Activated CD8-positive, alpha-beta memory T cell treated with anti-CD3 and anti-CD28 coated beads, Interleukin-2, amount 10 ng/mL, durations not matched to agents 7 days and 5 days (primary cell): Measurements from ENCODE around the gene UNC93A. TPM values are rescaled to one million over a fixed set of nuclear protein-coding genes. Genes with fewer than 3 reads are reported as not detected.

ENCODE experiments used
- ATAC-seq: fragments of 150-1000 bp; cut with Tn5 transposase; one replicate; pipeline ENCODE4 v1.10.0; 2021; ENCODE audit warnings: moderate library complexity
- CTCF ChIA-PET: fragments of 350-600 bp; sonication (Branson Sonifier 250); formaldehyde crosslinking; loops from one replicate; lab custom pipeline; 2021; ENCODE audit warnings: antibody characterized with exemption; lab: Charles Lee
- DNase-seq: peaks from one replicate; pipeline ENCODE4 v3.0.0-alpha.2; 2020
- H3K27ac Mint-ChIP-seq: one replicate; pipeline ENCODE4 v1.8.0; 2021; ENCODE audit warnings: mild to moderate bottlenecking, mixed read lengths
- H3K27me3 Mint-ChIP-seq: one replicate; pipeline ENCODE4 v1.8.0; 2021; ENCODE audit warnings: mixed read lengths
- H3K36me3 Mint-ChIP-seq: one replicate; pipeline ENCODE4 v1.8.0; 2021; ENCODE audit warnings: mild to moderate bottlenecking, mixed read lengths
- H3K4me1 Mint-ChIP-seq: one replicate; pipeline ENCODE4 v1.8.0; 2021; ENCODE audit warnings: mixed read lengths
- H3K4me3 Mint-ChIP-seq: one replicate; pipeline ENCODE4 v1.8.0; 2021; ENCODE audit warnings: mild to moderate bottlenecking, moderate library complexity, mixed read lengths
- H3K9me3 Mint-ChIP-seq: one replicate; pipeline ENCODE4 v1.8.0; 2022; ENCODE audit warnings: low read depth, mixed read lengths
- total RNA-seq, 2 experiments: library from RNA; stranded (reverse); gene quantifications; one replicate each; pipeline ENCODE4 v1.2.3, GENCODE V29; 2021

UNC93A gene
- total RNA-seq, 2 experiments from 2014 or later = not detected

DNA sequence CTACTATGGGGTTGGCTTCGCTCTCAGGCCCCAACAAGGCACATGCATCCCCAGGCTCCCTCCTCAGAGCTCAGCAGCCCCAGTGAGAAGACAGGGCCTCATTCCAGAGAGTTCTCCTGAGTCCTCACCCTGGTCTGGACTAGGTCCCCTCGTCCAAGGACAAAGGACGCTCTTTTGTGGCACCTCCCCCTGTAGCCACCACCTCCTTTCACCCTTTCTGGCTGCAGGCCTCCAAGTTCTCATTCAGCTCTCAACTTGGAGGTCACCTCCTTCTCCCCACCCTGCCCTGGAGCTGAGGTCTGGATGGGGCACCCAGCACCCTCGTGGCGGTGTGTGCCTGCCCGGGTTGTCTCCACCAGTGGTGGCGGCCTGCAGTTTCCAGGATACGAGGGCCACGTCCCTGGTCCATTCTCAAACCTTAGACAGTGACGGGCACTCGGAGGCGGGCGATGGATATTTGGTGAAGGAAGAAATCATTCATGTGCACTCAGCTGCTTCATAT lies 2.5 kb downstream of the UNC93A start:
- ATAC-seq (no peak), DNase-seq (no peak)
- no peaks in the 10 kb centered on the region for H3K9me3 Mint-ChIP-seq
- H3K27ac Mint-ChIP-seq = no peak overlapping the region
- peaks cover 26% of the 10 kb centered on the region for H3K27me3 Mint-ChIP-seq
- no peaks in the 10 kb centered on the region for H3K36me3 Mint-ChIP-seq
- no peaks in the 10 kb centered on the region for H3K4me1 Mint-ChIP-seq
- H3K4me3 Mint-ChIP-seq = no peak overlapping the region
- CTCF ChIA-PET = no interaction called here

DNA sequence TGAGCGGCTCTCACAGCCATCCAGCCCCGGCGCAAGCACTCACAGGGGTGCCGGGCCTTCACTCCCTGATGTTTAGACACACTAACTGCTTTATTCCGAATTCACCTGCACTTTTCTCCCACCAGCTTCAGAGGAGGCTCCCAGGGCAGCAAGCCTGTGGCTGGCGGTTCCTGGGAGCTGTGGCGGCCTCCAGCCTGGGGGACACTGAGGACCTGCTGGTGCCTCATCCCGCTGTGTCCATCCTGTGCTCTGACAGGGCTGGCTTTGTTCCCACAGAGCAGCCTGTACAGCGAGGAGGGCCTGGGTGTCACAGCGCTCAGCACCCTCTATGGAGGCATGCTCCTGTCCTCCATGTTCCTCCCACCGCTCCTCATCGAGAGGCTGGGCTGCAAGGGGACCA lies 3.1 kb downstream of the UNC93A start:
- Mint-ChIP-seq H3K27me3 (peaks cover 23% of the 10 kb centered on the region), H3K4me1 (no peaks in the 10 kb centered on the region), H3K27ac (no peak overlapping the region), H3K36me3 (no peaks in the 10 kb centered on the region), H3K4me3 (no peak overlapping the region), H3K9me3 (no peaks in the 10 kb centered on the region)
- ATAC-seq (no peak), DNase-seq (no peak)
- CTCF ChIA-PET = no interaction called here

DNA sequence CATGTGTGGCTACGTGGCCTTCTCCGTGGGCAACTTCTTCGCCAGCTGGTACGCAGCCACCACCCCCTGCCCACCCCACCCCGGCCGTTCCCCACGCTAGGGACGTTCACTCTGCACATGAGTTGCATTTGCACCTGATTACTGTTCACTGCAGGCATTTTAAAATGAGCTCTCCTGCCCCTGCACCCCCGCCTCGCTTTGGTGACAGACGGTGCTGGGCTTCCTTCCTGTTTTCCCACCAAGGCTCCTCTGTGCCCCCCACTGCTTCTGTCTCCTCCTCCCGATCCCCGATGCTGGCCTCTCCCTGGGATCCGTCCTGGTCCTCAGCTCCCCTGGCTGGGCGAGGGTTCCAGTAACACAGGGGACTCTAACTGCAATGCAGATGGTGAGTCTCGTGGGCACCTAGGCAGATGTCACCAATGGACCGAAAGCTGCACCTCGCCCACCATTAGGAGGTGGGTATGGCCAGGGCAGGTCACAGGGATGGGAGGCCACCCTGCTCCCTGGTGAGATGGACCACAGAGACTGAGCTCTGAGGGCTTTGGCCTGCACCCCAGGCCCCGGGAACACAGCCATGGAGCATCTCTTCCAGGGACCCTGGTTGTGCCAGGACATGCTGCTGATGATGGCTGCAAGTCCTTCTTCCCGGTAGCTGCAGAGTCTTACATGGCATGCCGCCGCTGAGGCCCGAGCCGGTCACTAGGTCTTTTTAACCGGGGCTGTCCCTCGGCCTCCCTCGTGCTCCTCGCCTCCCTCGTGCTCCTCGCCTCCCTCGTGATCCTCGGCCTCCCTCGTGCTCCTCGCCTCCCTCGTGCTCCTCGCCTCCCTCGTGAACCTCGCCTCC lies 3.8 kb downstream of the UNC93A start:
- Mint-ChIP-seq H3K4me3 (no peak overlapping the region), H3K27ac (no peak overlapping the region), H3K9me3 (no peaks in the 10 kb centered on the region), H3K4me1 (no peaks in the 10 kb centered on the region), H3K36me3 (no peaks in the 10 kb centered on the region), H3K27me3 (peaks cover 22% of the 10 kb centered on the region)
- no peak for ATAC-seq
- no peak for DNase-seq
- CTCF ChIA-PET = no interaction called here

DNA sequence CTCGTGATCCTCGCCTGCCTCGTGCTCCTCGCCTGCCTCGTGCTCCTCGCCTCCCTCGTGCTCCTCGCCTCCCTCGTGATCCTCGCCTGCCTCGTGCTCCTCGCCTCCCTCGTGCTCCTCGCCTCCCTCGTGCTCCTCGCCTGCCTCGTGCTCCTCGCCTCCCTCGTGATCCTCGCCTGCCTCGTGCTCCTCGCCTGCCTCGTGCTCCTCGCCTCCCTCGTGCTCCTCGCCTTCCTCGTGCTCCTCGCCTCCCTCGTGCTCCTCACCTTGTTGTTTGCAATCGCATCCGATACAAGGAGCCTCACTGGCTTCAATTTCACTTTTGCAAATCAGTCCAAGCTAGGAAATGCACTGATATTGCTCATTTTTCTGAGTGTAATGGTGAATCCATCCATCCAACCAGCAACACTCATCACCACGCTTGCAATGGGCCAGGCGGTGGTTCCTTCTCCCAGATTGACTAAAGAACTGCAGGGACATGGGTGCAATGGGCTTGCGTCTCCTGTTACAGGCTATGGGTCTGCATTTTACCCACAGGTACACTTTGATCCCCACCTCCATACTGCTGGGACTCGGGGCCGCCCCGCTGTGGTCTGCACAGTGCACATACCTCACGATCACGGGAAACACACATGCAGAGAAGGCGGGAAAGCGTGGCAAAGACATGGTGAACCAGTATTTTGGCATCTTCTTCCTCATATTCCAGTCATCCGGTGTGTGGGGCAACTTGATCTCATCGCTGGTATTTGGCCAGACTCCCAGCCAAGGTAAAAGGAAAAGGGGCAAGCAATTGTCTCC lies 4.6 kb downstream of the UNC93A start:
- no peaks in the 10 kb centered on the region for H3K36me3 Mint-ChIP-seq
- CTCF ChIA-PET = no interaction called here
- ATAC-seq = no peak
- no peaks in the 10 kb centered on the region for H3K9me3 Mint-ChIP-seq
- no peak for DNase-seq
- H3K27ac Mint-ChIP-seq = no peak overlapping the region
- no peaks in the 10 kb centered on the region for H3K4me1 Mint-ChIP-seq
- no peak overlapping the region for H3K4me3 Mint-ChIP-seq
- H3K27me3 Mint-ChIP-seq = peaks cover 21% of the 10 kb centered on the region

DNA sequence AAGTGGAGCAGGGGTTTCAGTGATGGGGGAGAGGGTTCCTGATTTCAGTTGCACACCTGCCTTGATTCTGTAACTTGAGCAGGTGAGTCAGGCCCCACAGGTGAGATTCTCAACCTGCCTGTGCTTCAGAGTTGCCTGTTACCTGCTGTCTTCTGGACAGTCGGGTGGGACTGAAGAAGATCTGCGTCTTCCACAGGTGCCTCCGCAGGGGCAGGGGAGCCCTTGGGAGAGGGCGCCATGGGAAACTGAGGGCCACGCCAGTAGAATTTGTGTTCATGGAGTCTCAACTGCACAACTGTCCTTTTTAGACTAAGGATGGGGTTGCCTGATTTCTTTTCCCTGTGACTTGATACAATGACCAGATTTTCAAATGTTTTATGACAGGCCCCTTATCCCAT lies 5.2 kb downstream of the UNC93A start:
- H3K36me3 Mint-ChIP-seq = no peaks in the 10 kb centered on the region
- no peaks in the 10 kb centered on the region for H3K9me3 Mint-ChIP-seq
- peaks cover 17% of the 10 kb centered on the region for H3K27me3 Mint-ChIP-seq
- no peak overlapping the region for H3K4me3 Mint-ChIP-seq
- no peaks in the 10 kb centered on the region for H3K4me1 Mint-ChIP-seq
- DNase-seq = no peak
- no peak overlapping the region for H3K27ac Mint-ChIP-seq
- CTCF ChIA-PET = no interaction called here
- ATAC-seq = no peak

DNA sequence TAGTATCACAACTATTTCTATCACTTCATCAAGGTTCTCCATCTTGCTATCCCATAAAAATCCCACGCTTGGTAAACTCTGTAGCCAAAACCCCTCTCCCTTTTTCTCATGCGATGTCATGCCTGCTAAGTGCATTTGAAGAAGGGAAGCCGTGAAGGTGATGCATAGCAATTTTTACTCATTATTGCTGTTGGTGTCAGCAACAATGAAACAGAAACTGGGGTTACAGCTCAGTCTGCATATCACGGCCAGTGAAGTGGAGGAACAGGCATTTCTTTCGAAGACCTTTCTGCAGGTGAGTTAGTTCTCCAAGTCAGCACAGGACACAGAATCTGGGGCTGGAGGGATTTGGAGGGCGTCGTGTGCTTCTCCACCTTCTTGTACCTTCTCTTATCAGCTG lies 5.8 kb downstream of the UNC93A start:
- DNase-seq = no peak
- Mint-ChIP-seq H3K4me3 (no peak overlapping the region), H3K27me3 (peaks cover 20% of the 10 kb centered on the region), H3K9me3 (no peaks in the 10 kb centered on the region), H3K27ac (no peak overlapping the region), H3K36me3 (no peaks in the 10 kb centered on the region), H3K4me1 (no peaks in the 10 kb centered on the region)
- ATAC-seq = no peak
- CTCF ChIA-PET = no interaction called here

DNA sequence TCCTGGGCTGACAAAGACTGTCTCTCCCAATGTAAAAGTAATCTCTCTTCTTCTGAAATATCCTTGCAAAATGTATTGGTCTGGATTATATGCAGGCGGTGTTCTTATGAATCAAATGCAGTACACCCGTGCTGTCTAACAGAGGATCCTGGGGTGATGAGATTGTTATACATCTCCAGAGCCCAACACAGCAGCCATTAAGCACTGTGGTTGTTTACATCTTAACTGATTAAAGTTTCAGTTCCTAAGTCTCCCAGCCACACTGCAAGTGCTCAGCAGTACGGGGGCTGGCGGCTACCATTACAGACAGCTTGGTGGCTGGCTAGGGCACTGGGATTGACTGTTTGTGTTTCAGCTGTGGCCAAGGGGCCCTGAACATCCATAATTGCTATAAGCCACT lies 7.0 kb downstream of the UNC93A start:
- no peak overlapping the region for H3K27ac Mint-ChIP-seq
- no peak for ATAC-seq
- no peak overlapping the region for H3K4me3 Mint-ChIP-seq
- no peaks in the 10 kb centered on the region for H3K4me1 Mint-ChIP-seq
- DNase-seq = no peak
- CTCF ChIA-PET = interaction anchor here (1.4 to 2.6 kb wide), 3 partner anchors 8 to 80 kb away, joined by 3 to 6 read pairs (median 3); no protein-coding TSS in a partner anchor
- H3K36me3 Mint-ChIP-seq = no peaks in the 10 kb centered on the region
- no peaks in the 10 kb centered on the region for H3K9me3 Mint-ChIP-seq
- H3K27me3 Mint-ChIP-seq = peaks cover 26% of the 10 kb centered on the region

DNA sequence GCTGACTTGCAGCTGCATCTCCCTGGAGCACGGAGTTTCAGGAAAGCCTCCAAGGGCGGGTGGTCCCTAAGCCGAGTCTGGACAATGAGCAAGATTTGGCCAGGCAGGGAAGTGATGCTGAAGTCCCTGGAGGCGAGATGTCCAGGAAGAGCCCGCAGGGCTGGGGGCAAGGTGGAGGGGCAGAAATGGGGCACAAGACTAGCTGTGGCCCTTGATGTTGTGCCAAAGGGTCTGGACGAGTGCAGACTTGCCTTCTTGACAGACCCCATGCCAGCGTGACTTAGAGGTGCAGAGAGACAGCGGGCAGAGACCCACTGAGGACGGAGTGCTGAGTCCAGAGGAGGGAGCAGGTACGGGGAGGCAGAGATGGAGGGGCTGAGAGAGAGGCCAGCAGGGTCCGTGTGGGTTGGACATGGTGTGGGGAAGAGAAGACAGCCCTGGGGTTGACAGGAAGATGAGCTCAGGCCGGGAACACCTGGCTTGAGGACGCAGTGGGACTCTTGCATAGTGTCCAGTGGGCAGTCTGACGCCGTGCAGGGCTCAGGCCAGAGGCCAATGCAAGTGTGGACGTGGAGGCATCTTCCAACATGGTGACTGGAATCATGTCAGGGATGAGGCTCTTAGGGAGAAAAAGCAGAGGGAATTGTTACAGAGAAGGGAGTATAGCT lies 8.7 kb downstream of the UNC93A start:
- Mint-ChIP-seq H3K4me1 (no peaks in the 10 kb centered on the region), H3K4me3 (no peak overlapping the region), H3K27ac (no peak overlapping the region), H3K9me3 (no peaks in the 10 kb centered on the region), H3K36me3 (no peaks in the 10 kb centered on the region), H3K27me3 (peaks cover 31% of the 10 kb centered on the region)
- CTCF ChIA-PET = interaction anchor here (1.0 to 2.6 kb wide), 3 partner anchors 10 to 525 kb away, joined by 3 to 6 read pairs (median 3); no protein-coding TSS in a partner anchor
- no peak for ATAC-seq
- no peak for DNase-seq

DNA sequence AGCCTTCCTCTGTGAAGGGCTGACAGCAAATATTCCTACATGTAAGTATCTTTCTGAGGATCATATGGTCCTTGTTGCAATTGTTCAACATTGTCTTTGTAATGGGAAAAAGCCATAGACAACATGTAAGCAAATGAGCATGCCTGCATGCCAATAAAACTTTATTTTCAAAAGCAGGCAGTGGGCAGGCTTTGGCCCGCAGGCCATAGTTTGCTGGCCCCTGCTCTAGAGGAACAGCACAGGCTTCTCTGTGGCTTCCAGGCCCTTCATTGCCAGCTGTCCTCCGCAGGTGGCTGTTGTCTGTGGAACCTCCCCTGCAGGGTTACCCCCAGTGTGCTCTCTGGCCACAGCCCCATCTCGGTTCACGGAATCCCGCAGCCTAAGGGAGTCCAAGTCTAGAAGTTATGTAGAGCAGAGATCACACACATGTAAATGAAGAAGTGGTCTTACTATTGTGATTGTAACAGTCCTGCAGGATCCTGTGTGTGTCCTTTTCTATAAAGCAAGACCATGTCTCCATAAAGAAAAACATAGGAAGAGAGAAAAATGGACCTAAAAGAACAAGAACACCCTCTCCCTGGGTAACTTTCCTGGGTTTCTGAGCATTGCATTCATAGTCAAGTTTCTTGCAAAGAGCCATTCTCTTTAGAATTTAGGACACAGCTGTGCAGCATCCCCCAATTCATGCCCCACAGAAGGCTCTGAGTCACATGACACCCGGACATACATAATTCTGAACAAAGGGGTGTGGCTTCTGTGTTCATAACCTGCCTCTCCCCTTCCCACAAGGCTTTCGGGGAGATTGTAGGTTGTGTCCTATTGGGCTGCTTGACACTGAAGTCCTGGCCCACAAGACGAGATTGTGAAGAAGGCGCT lies 10.0 kb downstream of the UNC93A start:
- H3K27me3 Mint-ChIP-seq = peaks cover 31% of the 10 kb centered on the region

DNA sequence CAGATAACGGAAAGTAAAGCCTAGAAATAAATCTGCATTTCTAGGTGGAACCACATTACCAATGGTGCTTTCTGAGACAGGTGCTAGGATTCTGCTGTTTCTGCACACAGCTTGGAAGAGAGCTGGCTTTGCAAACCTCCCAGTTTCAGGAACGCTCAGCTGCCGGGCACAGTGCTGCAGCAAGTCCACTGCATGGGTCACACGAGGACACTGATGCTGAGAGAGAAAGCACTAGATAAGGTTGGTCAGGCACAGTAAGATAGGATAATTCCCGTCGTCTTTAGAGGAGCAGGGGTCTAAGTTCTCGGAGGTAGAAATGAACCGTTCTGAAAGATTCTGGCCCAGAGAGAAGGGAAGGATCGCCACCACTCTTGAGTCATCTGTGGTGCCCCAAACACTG lies 11.0 kb downstream of the UNC93A start:
- DNase-seq (no peak), ATAC-seq (no peak)
- no peak overlapping the region for H3K27ac Mint-ChIP-seq
- no peaks in the 10 kb centered on the region for H3K4me1 Mint-ChIP-seq
- H3K36me3 Mint-ChIP-seq = no peaks in the 10 kb centered on the region
- CTCF ChIA-PET = no interaction called here
- peaks cover 28% of the 10 kb centered on the region for H3K27me3 Mint-ChIP-seq
- no peak overlapping the region for H3K4me3 Mint-ChIP-seq
- H3K9me3 Mint-ChIP-seq = no peaks in the 10 kb centered on the region

More for the DNA sequence above, 10.0 kb downstream of the UNC93A start:
- DNase-seq (no peak), ATAC-seq (no peak)
- CTCF ChIA-PET = interaction anchor here (1.0 kb wide), 1 partner anchor 526 kb away, joined by 3 read pairs; no protein-coding TSS in a partner anchor
- no peak overlapping the region for H3K27ac Mint-ChIP-seq
- no peaks in the 10 kb centered on the region for H3K36me3 Mint-ChIP-seq
- H3K9me3 Mint-ChIP-seq = no peaks in the 10 kb centered on the region
- no peak overlapping the region for H3K4me3 Mint-ChIP-seq
- no peaks in the 10 kb centered on the region for H3K4me1 Mint-ChIP-seq

DNA sequence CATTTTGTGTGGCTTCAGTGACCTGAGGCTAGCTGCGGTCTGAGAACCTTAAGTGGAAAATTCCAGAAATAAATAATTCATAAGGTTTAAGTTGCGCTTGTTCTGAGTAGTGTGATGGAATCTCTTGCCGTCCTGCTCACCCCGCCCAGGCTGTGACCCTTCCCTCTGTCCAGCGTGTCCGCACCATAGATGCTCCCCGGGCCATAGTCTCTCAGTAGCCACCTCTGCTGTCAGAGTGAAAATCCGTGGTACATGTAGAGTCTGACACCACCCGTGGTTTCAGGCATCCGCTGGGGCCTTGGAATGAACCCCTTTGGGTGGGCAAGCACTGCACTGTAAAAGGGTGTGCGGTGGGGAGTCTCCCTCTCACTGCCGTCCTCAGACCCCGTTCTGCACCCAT lies 11.7 kb downstream of the UNC93A start:
- CTCF ChIA-PET = no interaction called here
- no peak for DNase-seq
- Mint-ChIP-seq H3K4me3 (no peak overlapping the region), H3K9me3 (no peaks in the 10 kb centered on the region), H3K27ac (no peak overlapping the region), H3K27me3 (peaks cover 25% of the 10 kb centered on the region), H3K4me1 (no peaks in the 10 kb centered on the region), H3K36me3 (no peaks in the 10 kb centered on the region)
- no peak for ATAC-seq

DNA sequence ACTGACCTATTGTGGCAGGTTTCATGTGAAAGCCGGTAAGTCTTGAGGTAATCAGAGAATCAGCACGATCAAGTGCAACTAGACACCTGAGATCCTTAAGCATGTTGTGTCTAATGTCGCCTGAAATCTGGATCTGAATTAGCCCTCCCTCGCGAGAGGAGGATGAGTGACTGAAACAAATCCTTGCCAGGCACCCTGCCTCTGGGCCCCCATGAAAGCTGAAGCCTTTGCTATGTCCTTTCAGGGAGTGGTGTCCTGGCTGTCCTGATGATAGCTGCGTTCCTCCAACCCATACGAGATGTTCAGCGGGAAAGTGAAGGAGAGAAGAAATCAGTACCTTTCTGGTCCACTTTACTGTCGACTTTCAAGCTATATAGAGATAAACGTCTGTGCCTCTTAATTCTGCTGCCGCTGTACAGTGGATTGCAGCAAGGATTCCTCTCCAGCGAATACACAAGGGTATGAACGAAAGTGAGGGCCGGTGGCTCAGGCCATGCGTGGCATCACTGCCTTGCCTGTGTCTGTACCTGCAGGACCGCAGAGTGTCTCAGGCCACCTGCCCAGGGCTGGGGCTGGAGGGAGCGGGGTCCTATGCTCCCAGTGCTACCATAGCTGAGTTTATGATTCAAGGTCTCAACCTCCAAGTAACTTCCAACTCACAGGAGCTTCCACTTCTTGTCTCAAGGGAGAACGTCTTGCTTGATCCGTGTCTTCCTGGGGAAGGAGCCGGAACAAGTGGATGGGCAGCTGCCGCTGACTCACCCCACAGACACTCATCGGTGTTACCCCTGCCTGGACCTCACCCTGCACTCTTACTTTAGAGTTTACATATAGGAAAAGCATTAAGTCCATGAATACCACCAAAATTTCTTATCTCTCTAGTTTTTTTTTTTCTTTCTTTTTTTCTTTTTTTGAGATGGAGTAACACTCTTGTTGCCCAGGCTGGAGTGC lies 12.8 kb downstream of the UNC93A start:
- DNase-seq (no peak), ATAC-seq (no peak)
- H3K4me3 Mint-ChIP-seq = no peak overlapping the region
- no peaks in the 10 kb centered on the region for H3K9me3 Mint-ChIP-seq
- H3K36me3 Mint-ChIP-seq = no peaks in the 10 kb centered on the region
- no peaks in the 10 kb centered on the region for H3K4me1 Mint-ChIP-seq
- peaks cover 18% of the 10 kb centered on the region for H3K27me3 Mint-ChIP-seq
- CTCF ChIA-PET = no interaction called here
- H3K27ac Mint-ChIP-seq = no peak overlapping the region
